ENCODE results near the gene PNPLA5.

The PNPLA5 gene

DNA sequence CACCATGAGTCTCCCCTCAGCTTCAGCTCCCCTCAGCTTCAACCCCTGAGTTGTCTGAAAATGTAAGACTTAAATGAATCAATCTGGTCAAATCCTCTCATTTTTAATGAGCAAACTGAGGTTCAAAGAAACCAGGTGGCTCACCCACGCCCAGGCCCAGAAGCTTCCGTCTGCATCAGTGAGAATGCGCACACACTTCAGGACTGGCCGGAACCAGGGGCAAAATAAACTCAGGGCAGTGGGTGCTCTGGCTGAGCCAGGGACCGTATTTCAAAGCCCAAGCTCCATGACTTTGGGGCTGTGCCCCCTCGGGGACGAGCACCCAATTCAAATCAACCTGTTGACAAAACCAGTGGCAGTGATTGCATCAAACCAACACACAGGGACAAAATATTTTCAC is 32.6 kb downstream of the PNPLA5 start:
- Histone ChIP-seq H3K9ac (ENCODE audit: low read depth, low read length) (no peak overlapping the region), H3K27ac (ENCODE audit: low read length) (no peak overlapping the region), H3K36me3 (ENCODE audit: insufficient read depth, low read length) (no peaks in the 10 kb centered on the region), H3K4me2 (ENCODE audit: insufficient read depth, low read length) (no peak overlapping the region), H4K20me1 (ENCODE audit: insufficient read depth, low read length) (0 out of 2 replicates have a peak, but pooled peaks cover 4% of the 10 kb centered on the region), H3K4me3 (ENCODE audit: low read depth in 1 of 2, low read length in 2 of 2) (no peak overlapping the region), H2AFZ (ENCODE audit: low read depth, low read length) (no peak overlapping the region), H3K9me3 (ENCODE audit: insufficient read depth, low read length, severe bottlenecking) (peaks cover 2% of the 10 kb centered on the region), H3K4me1 (ENCODE audit: insufficient read depth, low read length) (no peaks in the 10 kb centered on the region), H3K27me3 (ENCODE audit: insufficient read depth, low read length, poor library complexity) (no peaks in the 10 kb centered on the region), H3K79me2 (ENCODE audit: insufficient read depth, low read length) (no peaks in the 10 kb centered on the region)
- DNase-seq (no peak), ATAC-seq (ENCODE audit: insufficient read depth, low read depth) (no peak)
- TF ChIP-seq, protein P1, sequence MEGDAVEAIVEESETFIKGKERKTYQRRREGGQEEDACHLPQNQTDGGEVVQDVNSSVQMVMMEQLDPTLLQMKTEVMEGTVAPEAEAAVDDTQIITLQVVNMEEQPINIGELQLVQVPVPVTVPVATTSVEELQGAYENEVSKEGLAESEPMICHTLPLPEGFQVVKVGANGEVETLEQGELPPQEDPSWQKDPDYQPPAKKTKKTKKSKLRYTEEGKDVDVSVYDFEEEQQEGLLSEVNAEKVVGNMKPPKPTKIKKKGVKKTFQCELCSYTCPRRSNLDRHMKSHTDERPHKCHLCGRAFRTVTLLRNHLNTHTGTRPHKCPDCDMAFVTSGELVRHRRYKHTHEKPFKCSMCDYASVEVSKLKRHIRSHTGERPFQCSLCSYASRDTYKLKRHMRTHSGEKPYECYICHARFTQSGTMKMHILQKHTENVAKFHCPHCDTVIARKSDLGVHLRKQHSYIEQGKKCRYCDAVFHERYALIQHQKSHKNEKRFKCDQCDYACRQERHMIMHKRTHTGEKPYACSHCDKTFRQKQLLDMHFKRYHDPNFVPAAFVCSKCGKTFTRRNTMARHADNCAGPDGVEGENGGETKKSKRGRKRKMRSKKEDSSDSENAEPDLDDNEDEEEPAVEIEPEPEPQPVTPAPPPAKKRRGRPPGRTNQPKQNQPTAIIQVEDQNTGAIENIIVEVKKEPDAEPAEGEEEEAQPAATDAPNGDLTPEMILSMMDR (IDR thresholded peaks at IDR 0.05; ENCODE audit: borderline replicate concordance, extremely low read depth, low read length, poor library complexity, severe bottlenecking) = no peak
- no peak for TF ChIP-seq EZH2 (IDR thresholded peaks at IDR 0.05; ENCODE audit: borderline replicate concordance, low read depth, low read length, severe bottlenecking)

- Histone ChIP-seq H3K9me3 (ENCODE audit: insufficient read depth, low read length, severe bottlenecking) (peaks cover 2% of the 10 kb centered on the region), H3K4me3 (ENCODE audit: low read depth in 1 of 2, low read length in 2 of 2) (no peak overlapping the region), H4K20me1 (ENCODE audit: insufficient read depth, low read length) (0 out of 2 replicates have a peak, but pooled peaks cover 4% of the 10 kb centered on the region), H3K36me3 (ENCODE audit: insufficient read depth, low read length) (no peaks in the 10 kb centered on the region), H3K27me3 (ENCODE audit: insufficient read depth, low read length, poor library complexity) (no peaks in the 10 kb centered on the region), H3K9ac (ENCODE audit: low read depth, low read length) (no peak overlapping the region), H3K4me1 (ENCODE audit: insufficient read depth, low read length) (no peaks in the 10 kb centered on the region), H3K79me2 (ENCODE audit: insufficient read depth, low read length) (no peaks in the 10 kb centered on the region), H2AFZ (ENCODE audit: low read depth, low read length) (no peak overlapping the region), H3K4me2 (ENCODE audit: insufficient read depth, low read length) (no peak overlapping the region), H3K27ac (ENCODE audit: low read length) (no peak overlapping the region)
- no peak for TF ChIP-seq EZH2 (IDR thresholded peaks at IDR 0.05; ENCODE audit: borderline replicate concordance, low read depth, low read length, severe bottlenecking)
- TF ChIP-seq, protein P1 (IDR thresholded peaks at IDR 0.05; ENCODE audit: borderline replicate concordance, extremely low read depth, low read length, poor library complexity, severe bottlenecking) = no peak
- DNase-seq (no peak), ATAC-seq (ENCODE audit: insufficient read depth, low read depth) (no peak)
These were observed 33.5 kb downstream of the PNPLA5 start for GRCh38 chr22:43858156-43858895.

GRCh38 chr22:43857367-43857766 is 34.4 kb downstream of the PNPLA5 start:
- Histone ChIP-seq H3K4me3 (ENCODE audit: low read depth in 1 of 2, low read length in 2 of 2) (no peak overlapping the region), H3K27me3 (ENCODE audit: insufficient read depth, low read length, poor library complexity) (no peaks in the 10 kb centered on the region), H3K4me1 (ENCODE audit: insufficient read depth, low read length) (no peaks in the 10 kb centered on the region), H4K20me1 (ENCODE audit: insufficient read depth, low read length) (0 out of 2 replicates have a peak, but pooled peaks cover 4% of the 10 kb centered on the region), H3K9me3 (ENCODE audit: insufficient read depth, low read length, severe bottlenecking) (peaks cover 2% of the 10 kb centered on the region), H3K27ac (ENCODE audit: low read length) (no peak overlapping the region), H3K4me2 (ENCODE audit: insufficient read depth, low read length) (no peak overlapping the region), H2AFZ (ENCODE audit: low read depth, low read length) (no peak overlapping the region), H3K9ac (ENCODE audit: low read depth, low read length) (no peak overlapping the region), H3K36me3 (ENCODE audit: insufficient read depth, low read length) (no peaks in the 10 kb centered on the region), H3K79me2 (ENCODE audit: insufficient read depth, low read length) (no peaks in the 10 kb centered on the region)
- TF ChIP-seq, protein P1 (IDR thresholded peaks at IDR 0.05; ENCODE audit: borderline replicate concordance, extremely low read depth, low read length, poor library complexity, severe bottlenecking) = no peak
- no peak for TF ChIP-seq EZH2 (IDR thresholded peaks at IDR 0.05; ENCODE audit: borderline replicate concordance, low read depth, low read length, severe bottlenecking)
- DNase-seq (no peak), ATAC-seq (ENCODE audit: insufficient read depth, low read depth) (no peak)
